ENCODE data around the gene ARSH.

DNA sequence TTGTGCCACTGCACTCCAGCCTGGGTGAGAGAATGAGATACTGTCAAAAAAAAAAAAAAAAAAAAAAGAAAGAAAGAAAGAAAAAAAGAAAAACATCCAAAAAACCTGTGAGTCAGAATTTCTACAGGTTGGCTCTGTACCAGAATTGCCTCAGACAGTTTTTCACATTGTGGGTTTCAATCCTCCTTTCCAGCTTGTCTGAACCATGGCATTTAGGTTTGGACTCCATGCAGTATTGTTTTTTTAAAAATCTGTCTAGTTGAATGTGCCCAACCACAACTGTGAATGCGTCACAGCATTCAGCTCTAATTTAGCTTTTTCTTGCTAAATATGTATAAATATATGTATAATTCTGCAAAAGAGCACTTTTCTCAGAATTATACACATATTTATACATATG, 31.4 kb upstream of the ARSH start:
- TF ChIP-seq, protein P1, sequence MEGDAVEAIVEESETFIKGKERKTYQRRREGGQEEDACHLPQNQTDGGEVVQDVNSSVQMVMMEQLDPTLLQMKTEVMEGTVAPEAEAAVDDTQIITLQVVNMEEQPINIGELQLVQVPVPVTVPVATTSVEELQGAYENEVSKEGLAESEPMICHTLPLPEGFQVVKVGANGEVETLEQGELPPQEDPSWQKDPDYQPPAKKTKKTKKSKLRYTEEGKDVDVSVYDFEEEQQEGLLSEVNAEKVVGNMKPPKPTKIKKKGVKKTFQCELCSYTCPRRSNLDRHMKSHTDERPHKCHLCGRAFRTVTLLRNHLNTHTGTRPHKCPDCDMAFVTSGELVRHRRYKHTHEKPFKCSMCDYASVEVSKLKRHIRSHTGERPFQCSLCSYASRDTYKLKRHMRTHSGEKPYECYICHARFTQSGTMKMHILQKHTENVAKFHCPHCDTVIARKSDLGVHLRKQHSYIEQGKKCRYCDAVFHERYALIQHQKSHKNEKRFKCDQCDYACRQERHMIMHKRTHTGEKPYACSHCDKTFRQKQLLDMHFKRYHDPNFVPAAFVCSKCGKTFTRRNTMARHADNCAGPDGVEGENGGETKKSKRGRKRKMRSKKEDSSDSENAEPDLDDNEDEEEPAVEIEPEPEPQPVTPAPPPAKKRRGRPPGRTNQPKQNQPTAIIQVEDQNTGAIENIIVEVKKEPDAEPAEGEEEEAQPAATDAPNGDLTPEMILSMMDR (IDR thresholded peaks at IDR 0.05) = no peak
- no peak for TF ChIP-seq EZH2 (IDR thresholded peaks at IDR 0.05; ENCODE audit: borderline replicate concordance, insufficient read depth, low read depth, low read length, poor library complexity, severe bottlenecking)
